HepG2 (cell line): ENCODE results near the gene NPDC1. TPM values are rescaled to one million over a fixed set of nuclear protein-coding genes. Genes with fewer than 3 reads are reported as not detected.

Experiments
- FIP1L1 ChIP-seq: fragments of 200-400 bp; formaldehyde crosslinking; IDR thresholded peaks from 2 replicates; pipeline ENCODE4 v1.6.1; 2018; ENCODE audit warnings: low read depth, mild to moderate bottlenecking, low read length, moderate library complexity, borderline replicate concordance; ENCODE audit not compliant: insufficient read depth
- JUNB ChIP-seq: sonication (generic); formaldehyde crosslinking; IDR thresholded peaks from 2 replicates; pipeline ENCODE4 v1.8.0; 2022; ENCODE audit warnings: missing genetic modification reagents, mild to moderate bottlenecking, borderline replicate concordance
- KDM5A ChIP-seq: fragments of 200-600 bp; sonication (generic); IDR thresholded peaks from 2 replicates; pipeline ENCODE4 v1.7.0; 2018; ENCODE audit warnings: antibody characterized with exemption, mild to moderate bottlenecking, low read length, borderline replicate concordance
- MXI1 ChIP-seq: IDR thresholded peaks from 3 replicates; pipeline ENCODE4 v1.6.1; 2012; ENCODE audit warnings: low read depth, low read length, inconsistent platforms, borderline replicate concordance
- PAXIP1 ChIP-seq: sonication (generic); formaldehyde crosslinking; conservative IDR thresholded peaks from 2 replicates; pipeline ENCODE4 v1.4.0; 2020; ENCODE audit warnings: mild to moderate bottlenecking, missing genetic modification reagents, moderate library complexity
- RAD21 ChIP-seq: fragments of 450-650 bp; formaldehyde crosslinking; IDR thresholded peaks from 2 replicates; pipeline ENCODE4 v1.5.0; 2020; ENCODE audit warnings: mild to moderate bottlenecking
- TCF12 ChIP-seq, 2 experiments: fragments of 450-650 bp in 1 of 2; sonication (generic) in 1 of 2; formaldehyde crosslinking in 1 of 2; IDR thresholded peaks; 2 replicates each; pipeline versions ENCODE4 v1.6.1 to v1.8.0; 2017 to 2022; ENCODE audit warnings: antibody characterized with exemption in 1 of 2, mild to moderate bottlenecking in 1 of 2, missing genetic modification reagents in 1 of 2, moderate library complexity in 1 of 2
- TEF ChIP-seq: sonication (generic); formaldehyde crosslinking; IDR thresholded peaks from 2 replicates; pipeline ENCODE4 v1.5.0; 2020; ENCODE audit warnings: missing genetic modification reagents
- ZBTB1 ChIP-seq: sonication (generic); formaldehyde crosslinking; IDR thresholded peaks from 2 replicates; pipeline ENCODE4 v1.4.0; 2020; ENCODE audit warnings: missing genetic modification reagents, borderline replicate concordance
- ZBTB39 ChIP-seq: sonication (generic); formaldehyde crosslinking; IDR thresholded peaks from 2 replicates; pipeline ENCODE4 v1.5.0; 2020; ENCODE audit warnings: missing genetic modification reagents
- ZHX2 ChIP-seq, 2 experiments: sonication (generic) in 1 of 2; formaldehyde crosslinking in 1 of 2; IDR thresholded peaks; 2 replicates each; pipeline versions ENCODE4 v1.6.1 to v1.9.0; 2014 to 2022; ENCODE audit warnings: antibody characterized with exemption in 1 of 2, borderline replicate concordance in 1 of 2, inconsistent platforms in 1 of 2, low read depth in 1 of 2, missing genetic modification reagents in 1 of 2
- ZNF44 ChIP-seq: sonication (generic); formaldehyde crosslinking; IDR thresholded peaks from 2 replicates; pipeline ENCODE4 v1.5.1; 2020; ENCODE audit warnings: mild to moderate bottlenecking, missing genetic modification reagents
- ZNF510 ChIP-seq: sonication (generic); formaldehyde crosslinking; IDR thresholded peaks from 2 replicates; pipeline ENCODE4 v1.4.0; 2020; ENCODE audit warnings: low read depth, mild to moderate bottlenecking, missing genetic modification reagents
- ZNF7 ChIP-seq: IDR thresholded peaks from 2 replicates; pipeline ENCODE4 v1.6.1; 2016; ENCODE audit warnings: missing biosample characterization, missing genetic modification reagents
- ZSCAN22 ChIP-seq: sonication (generic); formaldehyde crosslinking; IDR thresholded peaks from 2 replicates; pipeline ENCODE4 v1.4.0; 2020; ENCODE audit warnings: mild to moderate bottlenecking, missing genetic modification reagents
- polyA plus RNA-seq, 8 experiments: library from polyadenylated mRNA; depleted of rRNA in 3 of 8; stranded (reverse) in 7 of 8; unstranded in 1 of 8; fragments of >200 nt; fragmentation: Illumina TruSeq in 4 of 8; extraction: Trizol in 4 of 8; gene quantifications; 2 replicates each; pipeline versions ENCODE4 v1.2.1 to v1.2.3, GENCODE V29; 2011 to 2016; ENCODE audit warnings: low read depth in 4 of 8, missing spikeins in 1 of 8, mixed read lengths in 1 of 8; ENCODE audit not compliant: insufficient read depth in 1 of 8
- total RNA-seq, 5 experiments: library from RNA; depleted of rRNA; stranded (reverse); fragments of >200 nt; fragmentation: Illumina TruSeq; extraction: Trizol; gene quantifications; 2 replicates each; pipeline ENCODE4 v1.2.3, GENCODE V29; 2016; ENCODE audit warnings: low read depth in 1 of 5

The NPDC1 gene
- total and polyA plus RNA-seq, 2 of the 13 experiments (the other 11 are each of a cell fraction or from before 2014, with no cell fraction given), result 0.84 to 5.4 TPM

DNA sequence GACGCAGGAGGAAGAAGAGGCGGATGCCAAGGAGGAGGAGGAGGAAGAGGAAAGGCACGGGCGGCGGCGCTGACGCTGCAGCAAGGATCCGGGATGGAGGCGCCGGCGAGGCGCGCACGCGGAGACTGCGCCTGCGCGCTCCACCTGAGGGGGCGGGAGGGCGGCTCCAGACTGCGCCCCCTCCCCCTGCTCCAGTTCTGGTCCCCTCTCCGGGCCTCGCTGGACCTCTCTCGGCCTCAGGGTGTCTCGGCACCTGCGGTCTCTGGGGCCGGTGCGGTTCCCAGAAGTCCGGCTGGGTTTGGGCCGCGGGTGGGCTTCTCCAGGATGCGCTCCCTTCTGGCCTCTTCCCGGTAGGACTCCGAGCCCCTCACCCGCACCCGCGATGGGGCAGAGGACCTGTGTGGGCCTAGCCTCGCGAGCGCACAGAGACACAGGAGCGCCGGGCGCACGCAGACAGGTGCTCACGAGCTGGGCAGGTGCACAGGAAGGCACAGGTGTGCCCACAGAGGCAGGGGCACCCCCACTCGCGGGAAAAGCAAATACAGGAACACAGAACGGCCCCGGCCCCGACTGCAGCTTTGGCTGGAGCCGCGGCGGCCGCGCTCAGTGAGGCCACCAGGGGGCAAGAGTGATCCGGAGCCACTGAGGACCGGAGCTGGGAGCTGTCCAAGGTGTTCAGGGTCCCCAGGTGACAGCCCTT is at the start of gene NPDC1 (continued):
- TF ChIP-seq ZBTB39 (CRISPR knock-in tag), result 0 out of 2 replicates have a peak, but pooled peaks have one; percentile 59
- TF ChIP-seq KDM5A, result no peak
- TF ChIP-seq PAXIP1, result peak; percentile 33; the same call in 1 of the 2 replicates
- TF ChIP-seq TEF, result peak; percentile 32; the same call in 1 of the 2 replicates
- no peak for TF ChIP-seq ZNF7 (CRISPR knock-in tag)
- TF ChIP-seq ZSCAN22 (CRISPR knock-in tag), result no peak
- TF ChIP-seq ZHX2 (IDR thresholded peaks at IDR 0.05; ENCODE audit: low read depth), result no peak
- peak; percentile 89; the same call in 1 of the 2 replicates for TF ChIP-seq ZHX2 (CRISPR knock-in tag; IDR thresholded peaks at IDR 0.05; ENCODE audit: borderline replicate concordance)
- TF ChIP-seq ZNF44 (CRISPR knock-in tag), result 0 out of 2 replicates have a peak, but pooled peaks have one; percentile 58
- peak; percentile 55; the same call in 1 of the 2 replicates for TF ChIP-seq ZBTB1
- no peak for TF ChIP-seq FIP1L1
- no peak; the same call in 1 of the 2 replicates for TF ChIP-seq ZNF510 (CRISPR knock-in tag)
- no peak for TF ChIP-seq TCF12 (IDR thresholded peaks at IDR 0.05)
- TF ChIP-seq TCF12 (CRISPR knock-in tag; IDR thresholded peaks at IDR 0.05), result no peak
- TF ChIP-seq RAD21, result peak; percentile 89
- no peak for TF ChIP-seq JUNB (CRISPR knock-in tag)
- TF ChIP-seq MXI1, result peak; percentile 64; the same call in 1 of the 3 replicates
